Islet precursor cell (in vitro differentiated cells): ENCODE measurements around the gene GALNT18.

ENCODE experiments used
- DNase-seq: peaks from one replicate; pipeline ENCODE4 v3.0.0-alpha.2; 2018

Gene GALNT18

GRCh38 chr11:11403763-11404725, 217.8 kb downstream of the GALNT18 start:
- peak; percentile 68 for DNase-seq

- no peak for DNase-seq
Measured at GRCh38 chr11:11401960-11402535, 219.8 kb downstream of the GALNT18 start.

GRCh38 chr11:11400635-11401232, 221.1 kb downstream of the GALNT18 start:
- no peak for DNase-seq

- no peak for DNase-seq
Measured at GRCh38 chr11:11400121-11400520, 221.7 kb downstream of the GALNT18 start.

GRCh38 chr11:11397781-11398180, 224.0 kb downstream of the GALNT18 start:
- no peak for DNase-seq

GRCh38 chr11:11397036-11397415, 224.8 kb downstream of the GALNT18 start:
- no peak for DNase-seq

DNA sequence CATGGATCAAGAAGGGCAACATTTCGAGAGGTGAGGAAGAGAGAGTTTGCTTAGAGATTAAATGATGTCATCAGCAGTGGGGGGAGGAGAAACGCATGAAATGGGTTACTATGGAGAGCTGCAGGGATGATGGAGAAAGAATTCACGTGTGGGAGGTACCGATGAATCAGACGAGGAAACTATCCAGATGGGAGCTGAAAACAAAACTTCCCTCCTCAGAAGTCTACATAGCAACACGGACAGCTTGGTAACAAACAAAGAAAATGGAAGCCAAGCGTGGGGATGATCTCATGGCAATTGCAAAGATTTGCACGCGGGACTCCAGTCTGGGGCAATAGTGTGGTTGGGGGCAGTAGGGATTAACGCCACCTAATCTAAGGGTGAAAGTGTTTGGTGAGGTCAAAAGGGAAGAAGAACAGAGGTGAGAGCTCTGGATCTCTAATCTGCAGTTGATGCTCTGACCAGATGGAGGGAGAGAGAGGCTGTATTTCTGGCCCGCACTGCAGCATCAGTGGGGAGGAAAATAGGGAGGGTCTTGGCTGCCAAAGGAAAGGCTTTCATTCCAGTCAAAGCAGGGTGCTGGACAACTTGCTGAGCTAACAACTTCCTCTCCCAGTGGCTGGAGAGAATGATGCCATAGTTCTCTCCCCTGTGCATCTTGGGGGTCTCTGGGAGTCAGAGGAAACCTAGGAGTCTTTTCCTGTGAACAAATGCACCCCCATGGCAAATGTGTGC, 225.3 kb downstream of the GALNT18 start:
- DNase-seq: no peak

GRCh38 chr11:11395126-11395525, 226.7 kb downstream of the GALNT18 start:
- no peak for DNase-seq

DNA sequence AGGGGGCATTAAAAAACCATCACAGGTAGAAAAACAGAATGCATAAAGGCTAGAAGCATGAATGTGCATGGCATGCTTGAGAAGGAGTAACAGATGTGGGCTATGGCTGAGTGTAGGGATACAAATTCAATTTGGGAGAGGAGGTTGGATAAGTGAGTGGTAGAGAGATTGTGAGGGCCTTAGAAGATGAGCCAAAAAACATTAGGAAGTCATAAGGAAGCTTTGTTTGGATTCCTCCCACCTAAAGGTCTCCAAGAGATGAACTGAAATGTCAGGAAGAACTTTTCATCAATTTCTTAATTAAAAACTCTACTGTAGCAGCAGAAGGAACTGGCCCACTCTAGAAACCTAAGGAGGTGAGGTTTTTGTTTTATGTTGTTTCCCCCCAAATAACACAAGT, 227.6 kb downstream of the GALNT18 start:
- no peak for DNase-seq

DNA sequence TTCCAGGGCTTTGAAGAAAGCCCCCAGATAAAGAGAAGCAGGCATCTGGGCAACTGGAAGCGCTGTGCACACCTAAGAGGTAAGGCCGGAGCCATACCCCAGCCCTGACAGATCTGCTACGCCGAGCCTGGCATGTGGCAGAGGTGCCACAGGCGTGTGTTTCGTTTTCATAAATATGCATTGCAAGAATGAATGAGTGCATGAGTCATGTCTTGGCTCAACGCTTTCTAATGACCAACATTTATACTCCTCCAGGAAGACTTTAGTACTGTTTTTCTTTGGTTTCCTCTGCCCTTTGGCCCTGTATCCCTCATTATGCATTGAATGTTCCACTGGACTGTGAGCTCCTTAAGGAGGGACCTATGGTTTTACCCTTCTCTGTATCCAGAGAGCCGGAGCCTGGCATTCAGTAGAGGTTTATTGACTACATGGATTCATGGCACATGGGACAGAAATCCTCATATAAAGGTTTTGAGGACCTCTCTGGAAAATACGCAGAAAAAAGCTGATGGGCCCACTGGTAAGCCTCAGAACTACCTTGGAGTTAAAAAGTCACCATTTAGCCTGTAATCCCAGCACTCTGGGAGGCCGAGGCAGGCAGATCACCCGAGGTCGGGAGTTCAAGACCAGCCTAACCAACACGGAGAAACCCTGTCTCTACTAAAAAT, 229.9 kb downstream of the GALNT18 start:
- no peak for DNase-seq

DNA sequence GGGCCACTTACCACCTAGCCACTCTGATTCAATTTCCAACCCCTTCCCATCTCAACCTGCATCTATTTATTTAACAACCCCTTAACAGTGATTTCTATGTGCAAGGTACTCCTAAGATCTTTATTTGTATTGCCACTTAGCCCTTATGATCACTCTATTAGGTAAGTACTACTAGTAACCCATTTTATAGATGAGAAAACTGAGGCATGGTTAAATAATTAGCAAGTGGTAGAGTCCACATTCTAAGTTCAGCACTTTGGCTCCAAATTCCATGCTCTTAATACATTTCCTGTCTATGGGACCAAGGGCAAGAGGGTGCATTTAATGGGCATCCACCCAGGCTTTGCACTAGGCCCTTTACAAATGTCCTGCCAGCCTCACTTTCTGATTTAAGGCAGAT, 230.6 kb downstream of the GALNT18 start:
- no peak for DNase-seq

DNA sequence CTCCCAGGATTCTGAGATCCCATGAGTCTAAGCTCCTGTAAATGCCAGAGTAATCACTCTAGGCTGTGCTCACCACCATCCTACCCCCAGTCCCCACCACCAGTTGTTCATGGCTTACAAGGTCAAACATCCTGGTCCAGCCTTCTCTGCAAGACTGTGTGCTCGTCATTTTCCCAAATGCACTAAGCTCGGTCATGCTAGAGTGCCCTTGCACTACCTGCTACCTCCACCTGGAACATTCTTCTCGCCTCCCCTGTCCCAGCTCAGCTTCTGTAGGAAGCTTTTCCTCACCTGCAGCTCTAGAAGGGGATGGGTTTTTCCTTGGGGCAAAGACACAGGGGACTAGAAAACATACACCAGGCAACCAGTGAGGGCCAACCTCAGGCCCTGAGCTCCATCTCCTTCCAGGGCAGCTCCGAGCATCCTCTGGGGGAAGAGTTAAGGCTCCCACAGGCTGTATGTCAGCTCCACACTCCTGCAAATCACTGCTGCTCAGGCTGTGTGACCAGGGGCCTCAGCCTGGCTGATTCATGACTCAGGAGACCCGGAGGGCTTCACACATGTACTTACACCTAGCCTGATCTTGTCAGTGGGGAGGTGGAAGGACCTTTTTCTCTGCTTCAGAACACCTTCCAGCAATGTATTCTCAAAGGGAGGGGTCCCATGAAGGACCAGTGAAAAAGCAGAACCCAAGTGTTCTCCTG, 231.6 kb downstream of the GALNT18 start:
- DNase-seq: no peak

DNA sequence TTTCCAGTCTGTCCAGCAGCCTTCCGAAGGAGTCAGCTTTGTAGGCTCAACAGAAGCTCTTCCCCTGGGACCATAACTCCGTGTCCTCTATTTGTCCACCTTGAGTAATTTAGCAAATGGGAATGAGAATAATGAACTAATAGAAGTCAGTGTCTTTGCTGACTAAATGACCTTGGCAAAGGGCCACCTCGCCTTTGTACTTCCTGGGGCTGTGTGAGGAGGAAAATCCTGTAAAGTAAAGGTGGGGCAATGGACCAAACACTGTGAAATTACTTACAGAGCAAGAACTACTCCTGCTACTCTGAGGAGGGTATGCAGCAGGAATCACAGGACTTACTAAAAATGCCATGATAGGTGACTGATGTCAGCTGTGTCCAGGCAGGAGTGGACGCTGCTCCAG, 232.6 kb downstream of the GALNT18 start:
- no peak for DNase-seq

GRCh38 chr11:11387622-11388305, 234.0 kb downstream of the GALNT18 start:
- peak; percentile 20 for DNase-seq

GRCh38 chr11:11387207-11387606, 234.6 kb downstream of the GALNT18 start:
- peak; percentile 26 for DNase-seq

DNA sequence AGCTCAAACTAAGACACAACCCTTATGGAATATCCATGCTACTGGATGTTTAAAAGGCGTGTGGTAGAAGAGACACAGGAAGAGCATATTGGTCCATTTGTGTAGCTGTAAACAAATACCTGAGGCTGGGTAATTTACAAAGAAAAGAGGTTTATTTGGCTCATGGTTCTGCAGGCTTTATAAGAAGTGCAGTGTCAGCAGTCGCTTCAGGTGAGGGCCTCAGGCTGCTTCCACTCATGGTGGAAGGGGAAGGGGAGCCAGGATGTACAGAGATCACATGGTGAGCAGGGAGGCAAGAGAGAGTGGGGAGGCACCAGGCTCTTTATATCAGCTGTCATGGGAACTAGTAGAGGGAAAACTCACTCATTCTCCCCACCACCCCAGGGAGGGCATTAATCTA, 237.0 kb downstream of the GALNT18 start:
- peak; percentile 9 for DNase-seq

DNA sequence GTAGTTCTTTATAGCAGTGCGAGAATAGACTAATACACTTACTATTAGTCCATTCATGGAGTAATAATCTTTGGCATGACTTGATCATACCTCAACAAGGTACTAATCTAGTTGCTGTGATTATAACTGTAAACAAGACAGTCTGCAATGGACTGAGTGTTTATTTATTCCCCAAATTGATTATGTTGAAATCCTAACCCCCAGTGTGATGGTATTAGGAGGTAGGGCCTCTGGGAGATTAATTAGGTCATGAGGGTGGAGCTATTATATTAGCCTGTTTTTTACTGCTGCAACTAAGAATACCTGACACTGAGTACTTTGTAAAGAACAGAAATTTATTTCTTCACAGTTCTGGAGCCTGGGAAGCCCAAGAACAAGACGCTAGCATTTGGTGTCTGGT, 237.8 kb downstream of the GALNT18 start:
- no peak for DNase-seq

DNA sequence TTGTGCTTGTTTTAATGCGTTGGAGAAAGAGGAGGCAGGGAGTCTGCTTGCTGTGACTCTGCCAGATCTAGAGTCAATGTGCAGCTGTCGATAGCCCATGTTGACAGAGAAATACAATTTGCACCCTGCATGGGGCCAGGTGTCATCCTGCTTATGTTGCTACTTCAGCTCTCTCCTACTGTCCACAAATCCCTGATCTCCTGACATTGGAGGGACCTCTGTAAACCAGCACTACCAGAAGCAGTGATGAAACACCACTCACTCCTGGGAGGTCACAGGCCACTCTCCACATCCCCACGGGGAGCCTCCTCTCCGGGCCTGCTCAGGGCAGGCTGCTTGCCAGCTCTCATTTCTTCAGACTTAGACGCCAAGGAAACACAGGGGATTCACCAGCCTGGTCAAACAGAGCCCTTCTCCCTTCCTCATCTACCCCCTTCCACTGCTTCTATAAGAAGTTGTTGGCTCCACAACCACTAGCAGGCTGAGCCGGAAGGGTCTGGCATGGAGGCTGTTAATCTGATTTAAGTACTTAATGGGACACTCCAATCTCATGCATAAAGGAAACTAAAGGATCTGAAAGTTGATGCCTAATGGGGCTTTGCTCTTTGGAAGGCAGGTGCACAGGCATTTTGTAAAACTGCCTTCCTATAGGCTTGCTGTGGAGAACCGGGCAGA, 238.8 kb downstream of the GALNT18 start:
- peak; percentile 29 for DNase-seq

DNA sequence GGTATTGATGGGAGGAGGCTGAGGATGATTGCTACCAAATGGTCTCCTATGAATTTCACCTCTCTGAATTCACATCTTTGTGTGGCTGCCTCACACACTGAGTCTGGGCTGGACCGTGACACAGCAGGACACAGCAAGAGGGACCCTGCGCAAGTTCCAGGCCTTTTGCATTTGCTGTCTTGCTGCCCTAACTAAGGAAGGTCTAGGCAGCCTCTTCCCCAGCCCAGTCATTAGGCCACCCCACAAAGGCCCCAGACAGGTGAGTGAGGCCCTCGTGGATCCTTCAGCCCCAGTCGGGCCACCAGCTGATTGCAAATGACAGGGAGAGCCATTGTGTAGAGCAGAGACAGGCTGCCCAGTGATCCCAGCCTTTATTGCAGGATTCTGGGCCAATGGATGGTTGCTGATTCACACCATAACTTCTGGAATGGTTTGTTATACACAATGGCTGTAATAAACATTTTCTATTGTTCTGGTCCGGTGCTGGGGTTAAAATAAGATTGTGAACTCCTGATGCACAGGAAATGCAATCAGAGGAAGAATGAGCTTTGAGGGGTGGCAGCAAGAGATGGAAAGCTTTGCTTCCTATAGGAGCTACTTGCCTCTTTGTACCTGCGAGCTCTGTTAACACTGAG, 240.2 kb downstream of the GALNT18 start:
- DNase-seq: peak; percentile 43

- DNase-seq: peak; percentile 25
Measured at GRCh38 chr11:11380883-11381282, 240.9 kb downstream of the GALNT18 start.
